Uterus (tissue), 2 donors: ENCODE data around the gene FCGBP.

Experiments
- CTCF ChIP-seq, 4 experiments: fragments of 200-600 bp in 2 of 4; fragments of 450-650 bp in 2 of 4; sonication (generic) in 2 of 4; IDR thresholded peaks; one replicate each; pipeline ENCODE4 v1.5.1; 2016 to 2019; ENCODE audit warnings: antibody characterized with exemption in 4 of 4, mild to moderate bottlenecking in 2 of 4, moderate library complexity in 1 of 4
- POLR2A ChIP-seq, 2 donors: fragments of 450-650 bp; IDR thresholded peaks; one replicate each; pipeline ENCODE4 v1.6.1; 2016; ENCODE audit warnings: antibody characterized with exemption in 2 of 2, mild to moderate bottlenecking in 1 of 2, moderate library complexity in 1 of 2

GRCh38 chr19:39939556-39939955 is 5.1 kb upstream of the FCGBP start:
- TF ChIP-seq CTCF (IDR thresholded peaks at IDR 0.05), result no peak
- TF ChIP-seq POLR2A (IDR thresholded peaks at IDR 0.05), result no peak
